IMR-90 (cell line): ENCODE measurements around the gene PHACTR3. TPM values are rescaled to one million over a fixed set of nuclear protein-coding genes. Genes with fewer than 3 reads are reported as not detected.

Experiments used
- ATAC-seq: fragments of 200-7000 bp; cut with Tn5 transposase; 2 replicates; pipeline ENCODE4 v1.9.1; 2020; ENCODE audit warnings: low read depth, mild to moderate bottlenecking, moderate library complexity
- BruUV-seq: library from RNA; stranded (reverse); fragments of 400-500 nt; replicated peaks from 2 replicates; lab custom pipeline; 2021; lab: Mats Ljungman, UMichigan
- CTCF ChIA-PET: fragments of 300-600 bp; formaldehyde crosslinking; extraction: SDS; loops from one replicate; lab custom pipeline; 2021; ENCODE audit warnings: antibody characterized with exemption; lab: Yijun Ruan, JAX
- POLR2A ChIA-PET: fragments of 300-600 bp; sonication (Branson Sonifier 250); formaldehyde crosslinking; loops from one replicate; lab custom pipeline; 2022; ENCODE audit warnings: antibody characterized with exemption; ENCODE audit not compliant: unreplicated experiment; lab: Charles Lee
- DNase-seq: peaks from one replicate; pipeline ENCODE4 v3.0.0; 2013
- H2AFZ ChIP-seq: replicated peaks from 2 replicates; pipeline ENCODE3; 2013; ENCODE audit warnings: low read length, mild to moderate bottlenecking; ENCODE audit not compliant: poor library complexity
- H2AK5ac ChIP-seq: 2 replicates; pipeline ENCODE4 v1.6.1; 2013; ENCODE audit warnings: low read depth, low read length, inconsistent platforms
- H2AK9ac ChIP-seq: replicated peaks from 2 replicates; pipeline ENCODE3; 2013; ENCODE audit warnings: mild to moderate bottlenecking, low read depth, low read length, moderate library complexity; ENCODE audit not compliant: poor library complexity
- H2BK120ac ChIP-seq: 2 replicates; pipeline ENCODE4 v1.6.1; 2013; ENCODE audit warnings: low read depth, low read length, inconsistent platforms
- H2BK15ac ChIP-seq: 3 replicates; pipeline ENCODE4 v1.6.1; 2013; ENCODE audit warnings: low read depth, low read length, inconsistent platforms
- H2BK20ac ChIP-seq: 2 replicates; pipeline ENCODE4 v1.6.1; 2013; ENCODE audit warnings: low read depth, mild to moderate bottlenecking, inconsistent platforms, low read length, moderate library complexity
- H2BK5ac ChIP-seq: 2 replicates; pipeline ENCODE4 v1.6.1; 2013; ENCODE audit warnings: mild to moderate bottlenecking, low read depth, low read length, inconsistent platforms; ENCODE audit not compliant: poor library complexity, severe bottlenecking
- H3K14ac ChIP-seq: replicated peaks from 2 replicates; pipeline ENCODE4 v1.6.1; 2013; ENCODE audit warnings: low read depth, low read length, inconsistent platforms
- H3K18ac ChIP-seq: 2 replicates; pipeline ENCODE4 v1.6.1; 2013; ENCODE audit warnings: low read depth, low read length, control low read depth
- H3K23ac ChIP-seq: 2 replicates; pipeline ENCODE4 v1.6.1; 2013; ENCODE audit warnings: low read depth, low read length, inconsistent platforms
- H3K27ac ChIP-seq: 2 replicates; pipeline ENCODE4 v1.5.1; 2013; ENCODE audit warnings: mild to moderate bottlenecking, control low read depth, low read length; ENCODE audit not compliant: insufficient read depth
- H3K27me3 ChIP-seq: 2 replicates; pipeline ENCODE4 v1.6.1; 2013; ENCODE audit warnings: low read length; ENCODE audit not compliant: control insufficient read depth, insufficient read depth
- H3K36me3 ChIP-seq: 2 replicates; pipeline ENCODE4 v1.6.1; 2013; ENCODE audit warnings: low read length, mixed read lengths; ENCODE audit not compliant: control insufficient read depth, insufficient read depth
- H3K4ac ChIP-seq: 2 replicates; pipeline ENCODE4 v1.6.1; 2013; ENCODE audit warnings: low read depth, low read length, inconsistent platforms
- H3K4me1 ChIP-seq: 2 replicates; pipeline ENCODE4 v1.6.1; 2013; ENCODE audit warnings: low read length, mixed read lengths; ENCODE audit not compliant: control insufficient read depth, insufficient read depth
- H3K4me2 ChIP-seq: 2 replicates; pipeline ENCODE4 v1.6.1; 2013; ENCODE audit warnings: low read depth, mild to moderate bottlenecking, control low read depth, low read length, moderate library complexity
- H3K4me3 ChIP-seq: 2 replicates; pipeline ENCODE4 v1.5.1; 2013; ENCODE audit warnings: low read depth, mild to moderate bottlenecking, control low read depth, low read length, moderate library complexity; ENCODE audit not compliant: insufficient read depth
- H3K56ac ChIP-seq: 2 replicates; pipeline ENCODE4 v1.6.1; 2013; ENCODE audit warnings: low read length, inconsistent platforms; ENCODE audit not compliant: insufficient read depth; ENCODE audit errors: extremely low read depth
- H3K79me1 ChIP-seq, 2 experiments: 2 replicates each; pipeline ENCODE4 v1.6.1; 2013; ENCODE audit warnings: low read length in 2 of 2, inconsistent platforms in 1 of 2, low read depth in 1 of 2
- H3K9ac ChIP-seq: 2 replicates; pipeline ENCODE4 v1.6.1; 2013; ENCODE audit warnings: low read depth, low read length, control low read depth
- H3K9me1 ChIP-seq: 2 replicates; pipeline ENCODE4 v1.6.1; 2013; ENCODE audit warnings: low read length, inconsistent platforms; ENCODE audit not compliant: insufficient read depth
- H3K9me3 ChIP-seq: 2 replicates; pipeline ENCODE4 v1.6.1; 2013; ENCODE audit warnings: low read length; ENCODE audit not compliant: control insufficient read depth, insufficient read depth
- H4K20me1 ChIP-seq: 2 replicates; pipeline ENCODE4 v1.6.1; 2013; ENCODE audit warnings: low read length, inconsistent platforms; ENCODE audit not compliant: insufficient read depth
- H4K5ac ChIP-seq: 2 replicates; pipeline ENCODE4 v1.6.1; 2013; ENCODE audit warnings: mild to moderate bottlenecking, low read depth, low read length, control low read depth
- H4K8ac ChIP-seq, 2 experiments: 2 replicates each; pipeline ENCODE4 v1.6.1; 2013; ENCODE audit warnings: low read depth in 2 of 2, low read length in 2 of 2, control low read depth in 1 of 2, inconsistent platforms in 1 of 2
- H4K91ac ChIP-seq: 2 replicates; pipeline ENCODE4 v1.6.1; 2013; ENCODE audit warnings: low read depth, low read length, inconsistent platforms; ENCODE audit not compliant: insufficient read depth
- FOS ChIP-seq: fragments of 150-350 bp; IDR thresholded peaks from 2 replicates; pipeline ENCODE4 v1.6.1; 2016; ENCODE audit warnings: low read depth, low read length
- MAFK ChIP-seq: IDR thresholded peaks from 2 replicates; pipeline ENCODE4 v1.6.1; 2012; ENCODE audit warnings: low read depth, low read length, improper control_type of control experiment
- MXI1 ChIP-seq: IDR thresholded peaks from 2 replicates; pipeline ENCODE4 v1.6.1; 2012; ENCODE audit warnings: low read depth, mild to moderate bottlenecking, low read length, moderate library complexity, borderline replicate concordance
- NFE2L2 ChIP-seq: fragments of 150-350 bp; IDR thresholded peaks from 2 replicates; pipeline ENCODE4 v1.6.1; 2016; ENCODE audit warnings: low read depth, mild to moderate bottlenecking, low read length
- RAD21 ChIP-seq: IDR thresholded peaks from 2 replicates; pipeline ENCODE4 v1.6.1; 2012; ENCODE audit warnings: low read length, improper control_type of control experiment
- RCOR1 ChIP-seq: IDR thresholded peaks from 2 replicates; pipeline ENCODE4 v1.6.1; 2012; ENCODE audit warnings: mild to moderate bottlenecking, low read length, improper control_type of control experiment; ENCODE audit not compliant: insufficient replicate concordance
- RFX5 ChIP-seq: IDR thresholded peaks from 2 replicates; pipeline ENCODE4 v1.8.0; 2012; ENCODE audit warnings: low read depth, mild to moderate bottlenecking, low read length, moderate library complexity
- WGBS, 2 experiments: methylation state at CpG; one replicate each; pipeline versions ENCODE4 v1.1.5 to v1.1.7; 2013; ENCODE audit warnings: missing lambda C conversion rate in 2 of 2; ENCODE audit not compliant: insufficient read length in 1 of 2; ENCODE audit errors: extremely low coverage in 2 of 2; 5-methylcytosine and 5-hydroxymethylcytosine counted together
- dilution Hi-C: fragments of 300-500 bp; cut with HindIII; formaldehyde crosslinking; loops from one replicate; pipeline ENCODE4 v1.14.3; 2018; ENCODE audit warnings: low sequenced_read_pairs; ENCODE audit not compliant: unreplicated experiment
- in situ Hi-C: fragments of 300-500 bp; cut with MboI; formaldehyde crosslinking; loops from 3 replicates; pipeline ENCODE4 v1.14.3; 2019; ENCODE audit warnings: low sequenced_read_pairs, inconsistent platforms, mixed read lengths
- intact Hi-C: fragments of 100-400 bp; cut with micrococcal nuclease; formaldehyde crosslinking; loops from 2 replicates; pipeline ENCODE4 v1.10.0; 2022
- polyA plus RNA-seq, 3 experiments: library from polyadenylated mRNA; depleted of rRNA; stranded (reverse); fragments of >200 nt; gene quantifications; 2 replicates each; pipeline ENCODE4 v1.2.3, GENCODE V29; 2012; ENCODE audit warnings: low replicate concordance in 1 of 3
- total RNA-seq: library from RNA; depleted of rRNA; stranded (reverse); fragments of >200 nt; gene quantifications from 2 replicates; pipeline ENCODE4 v1.2.3, GENCODE V29; 2012
- TF ChIP-seq, protein P1 (sequence below): fragments of 150-350 bp; IDR thresholded peaks from 2 replicates; pipeline ENCODE4 v1.6.1; 2016; ENCODE audit warnings: low read depth, mild to moderate bottlenecking, low read length, moderate library complexity, borderline replicate concordance
- TF ChIP-seq, protein P2 (sequence below): fragments of 150-350 bp; IDR thresholded peaks from 2 replicates; pipeline ENCODE4 v1.6.1; 2017; ENCODE audit warnings: mild to moderate bottlenecking, antibody characterized with exemption, low read length, low read depth
- TF ChIP-seq, protein P3 (sequence below): conservative IDR thresholded peaks from 2 replicates; pipeline ENCODE4 v1.5.1; 2012; ENCODE audit warnings: mild to moderate bottlenecking, low read depth, low read length, improper control_type of control experiment

PHACTR3 gene
- total and polyA plus RNA-seq, 2 of the 4 experiments (the other 2 are of a cell fraction) = not detected

DNA sequence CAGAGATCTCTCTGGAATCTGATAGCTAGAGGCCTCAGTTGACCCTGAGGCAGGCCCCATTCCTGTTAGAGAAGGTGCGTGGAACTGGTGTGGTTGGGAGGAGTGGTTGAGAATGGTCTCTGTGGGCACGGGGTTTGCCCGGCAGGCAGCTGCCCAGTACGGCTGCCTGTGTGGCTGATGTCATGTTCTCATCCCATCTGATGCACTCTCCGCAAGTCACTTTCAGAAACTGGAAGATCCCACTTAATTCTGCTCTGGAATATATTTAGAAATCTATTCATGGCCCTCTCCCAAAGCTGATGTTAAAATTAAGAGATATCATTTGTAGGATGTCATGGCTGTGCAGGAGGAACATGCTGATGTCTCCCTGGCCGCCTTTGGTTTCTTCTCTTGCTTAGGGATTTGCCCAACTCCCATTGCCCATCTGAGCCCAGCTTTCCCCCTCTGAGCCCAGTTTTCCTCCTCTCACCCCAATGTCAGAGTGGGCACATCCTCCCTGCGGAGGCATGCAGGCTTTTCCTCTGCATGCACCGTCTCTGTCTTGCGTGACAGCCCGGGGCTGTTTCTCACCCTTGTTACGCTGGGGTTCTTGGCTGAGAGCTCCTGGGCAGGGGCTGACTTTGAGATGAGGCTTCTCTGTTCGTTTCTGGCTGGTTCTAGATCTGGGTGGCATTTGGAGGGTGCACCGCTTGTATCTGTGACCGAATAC, 21.0 kb downstream of the PHACTR3 start:
- H3K27ac ChIP-seq = no peak overlapping the region
- H3K9ac ChIP-seq = no peak overlapping the region
- H3K4me2 ChIP-seq = no peak overlapping the region
- BruUV-seq = no TSS peak
- no peaks in the 10 kb centered on the region for H4K20me1 ChIP-seq
- H2BK120ac ChIP-seq = no peak overlapping the region
- H3K4me1 ChIP-seq = no peaks in the 10 kb centered on the region
- H2AFZ ChIP-seq = no peak overlapping the region
- TF ChIP-seq, protein P1, sequence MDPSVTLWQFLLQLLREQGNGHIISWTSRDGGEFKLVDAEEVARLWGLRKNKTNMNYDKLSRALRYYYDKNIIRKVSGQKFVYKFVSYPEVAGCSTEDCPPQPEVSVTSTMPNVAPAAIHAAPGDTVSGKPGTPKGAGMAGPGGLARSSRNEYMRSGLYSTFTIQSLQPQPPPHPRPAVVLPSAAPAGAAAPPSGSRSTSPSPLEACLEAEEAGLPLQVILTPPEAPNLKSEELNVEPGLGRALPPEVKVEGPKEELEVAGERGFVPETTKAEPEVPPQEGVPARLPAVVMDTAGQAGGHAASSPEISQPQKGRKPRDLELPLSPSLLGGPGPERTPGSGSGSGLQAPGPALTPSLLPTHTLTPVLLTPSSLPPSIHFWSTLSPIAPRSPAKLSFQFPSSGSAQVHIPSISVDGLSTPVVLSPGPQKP = no peak
- TF ChIP-seq FOS = no peak
- TF ChIP-seq MAFK = no peak
- no peak for TF ChIP-seq MXI1
- TF ChIP-seq, protein P2, sequence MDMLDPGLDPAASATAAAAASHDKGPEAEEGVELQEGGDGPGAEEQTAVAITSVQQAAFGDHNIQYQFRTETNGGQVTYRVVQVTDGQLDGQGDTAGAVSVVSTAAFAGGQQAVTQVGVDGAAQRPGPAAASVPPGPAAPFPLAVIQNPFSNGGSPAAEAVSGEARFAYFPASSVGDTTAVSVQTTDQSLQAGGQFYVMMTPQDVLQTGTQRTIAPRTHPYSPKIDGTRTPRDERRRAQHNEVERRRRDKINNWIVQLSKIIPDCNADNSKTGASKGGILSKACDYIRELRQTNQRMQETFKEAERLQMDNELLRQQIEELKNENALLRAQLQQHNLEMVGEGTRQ = no peak
- no peak for TF ChIP-seq RCOR1
- no peak for TF ChIP-seq RFX5
- TF ChIP-seq, protein P3, sequence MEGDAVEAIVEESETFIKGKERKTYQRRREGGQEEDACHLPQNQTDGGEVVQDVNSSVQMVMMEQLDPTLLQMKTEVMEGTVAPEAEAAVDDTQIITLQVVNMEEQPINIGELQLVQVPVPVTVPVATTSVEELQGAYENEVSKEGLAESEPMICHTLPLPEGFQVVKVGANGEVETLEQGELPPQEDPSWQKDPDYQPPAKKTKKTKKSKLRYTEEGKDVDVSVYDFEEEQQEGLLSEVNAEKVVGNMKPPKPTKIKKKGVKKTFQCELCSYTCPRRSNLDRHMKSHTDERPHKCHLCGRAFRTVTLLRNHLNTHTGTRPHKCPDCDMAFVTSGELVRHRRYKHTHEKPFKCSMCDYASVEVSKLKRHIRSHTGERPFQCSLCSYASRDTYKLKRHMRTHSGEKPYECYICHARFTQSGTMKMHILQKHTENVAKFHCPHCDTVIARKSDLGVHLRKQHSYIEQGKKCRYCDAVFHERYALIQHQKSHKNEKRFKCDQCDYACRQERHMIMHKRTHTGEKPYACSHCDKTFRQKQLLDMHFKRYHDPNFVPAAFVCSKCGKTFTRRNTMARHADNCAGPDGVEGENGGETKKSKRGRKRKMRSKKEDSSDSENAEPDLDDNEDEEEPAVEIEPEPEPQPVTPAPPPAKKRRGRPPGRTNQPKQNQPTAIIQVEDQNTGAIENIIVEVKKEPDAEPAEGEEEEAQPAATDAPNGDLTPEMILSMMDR = no peak
- TF ChIP-seq NFE2L2 = no peak
- TF ChIP-seq RAD21 = no peak
- H3K79me1 ChIP-seq = no peaks in the 10 kb centered on the region
- no peak overlapping the region for H3K56ac ChIP-seq
- H2BK20ac ChIP-seq = no peak overlapping the region
- no peaks in the 10 kb centered on the region for H3K36me3 ChIP-seq
- no peak overlapping the region for H3K14ac ChIP-seq
- no peak overlapping the region for H3K4me3 ChIP-seq
- no peak overlapping the region for H2BK15ac ChIP-seq
- H4K91ac ChIP-seq = no peak overlapping the region
- H3K18ac ChIP-seq = no peak overlapping the region
- CTCF ChIA-PET = no interaction called here
- no peak overlapping the region for H4K5ac ChIP-seq
- H3K27me3 ChIP-seq = no peaks in the 10 kb centered on the region
- H3K4ac ChIP-seq = no peak overlapping the region
- no peak overlapping the region for H2BK5ac ChIP-seq
- POLR2A ChIA-PET = no interaction called here
- WGBS, 2 experiments = 32% methylated on average over 3 of the region's 14 CpGs; no CpG with 5 or more reads in 1 of the 2 experiments
- no peak overlapping the region for H2AK9ac ChIP-seq
- H3K23ac ChIP-seq = no peak overlapping the region
- dilution Hi-C loops = no loop called here
- DNase-seq (no peak), ATAC-seq (no peak)
- no peak overlapping the region for H4K8ac ChIP-seq
- peaks cover 41% of the 10 kb centered on the region for H3K9me3 ChIP-seq
- intact Hi-C loops = no loop called here
- no peak overlapping the region for H2AK5ac ChIP-seq
- H3K9me1 ChIP-seq = no peaks in the 10 kb centered on the region
- in situ Hi-C loops = no loop called here
